GM18867 (cell line): ENCODE measurements around the gene MTG2.
A peak's percentile ranks its signal among the peaks of the same experiment; 100 is the strongest.

Experiments used
- ATAC-seq: cut with Tn5 transposase; IDR thresholded peaks from one replicate; pipeline ENCODE4 v1.9.1; 2021; ENCODE audit warnings: mild to moderate bottlenecking, moderate library complexity; ENCODE audit not compliant: unreplicated experiment

The MTG2 gene

GRCh38 chr20:62217913-62218773, 35.3 kb downstream of the MTG2 start:
- no peak for ATAC-seq

GRCh38 chr20:62219101-62219991, 36.5 kb downstream of the MTG2 start:
- ATAC-seq: no peak

DNA sequence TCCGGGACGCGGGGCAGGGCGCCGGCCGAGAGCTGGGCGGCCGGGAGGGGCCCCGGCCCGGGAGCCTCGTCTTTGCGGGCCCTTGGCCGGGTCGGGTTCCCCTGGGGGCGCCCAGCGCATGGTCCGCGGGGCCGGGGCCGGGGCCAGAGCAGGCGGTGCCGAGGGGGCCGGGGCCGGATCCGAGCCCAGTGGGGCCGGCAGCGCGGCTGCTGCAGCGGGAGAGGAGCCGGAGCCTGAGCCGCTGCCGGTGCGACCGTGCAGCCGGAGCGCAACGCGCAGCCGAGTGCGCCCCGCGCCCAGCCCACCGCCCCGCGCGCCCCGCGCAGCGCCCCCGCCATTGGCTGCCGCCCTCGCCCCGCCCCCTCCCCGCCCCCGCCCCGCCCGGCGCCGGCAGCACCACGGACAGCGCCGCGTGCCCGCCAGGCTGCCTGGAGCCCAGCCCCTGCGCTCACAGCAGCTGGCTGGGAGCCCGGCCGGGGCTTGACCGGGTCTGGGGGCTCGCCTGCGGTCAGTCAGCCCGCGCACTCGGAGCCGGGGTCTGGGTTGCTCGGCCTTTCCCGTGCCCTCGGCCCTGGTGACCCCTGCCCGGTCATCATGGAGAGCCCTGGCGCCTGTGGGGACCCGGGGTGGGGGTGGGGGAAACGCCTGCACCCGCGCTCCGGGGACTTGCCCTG, 37.3 kb downstream of the MTG2 start, which contains the start of gene HRH3:
HRH3 (minus strand) TSS at position 287 of the 674 bp plus-strand sequence. CDS start 308 bp downstream, outside the sequence.
- ATAC-seq: peak; percentile 39

GRCh38 chr20:62220666-62221568, 38.1 kb downstream of the MTG2 start:
- no peak for ATAC-seq

- no peak for ATAC-seq
Observed at GRCh38 chr20:62222266-62222850, 39.5 kb downstream of the MTG2 start.

GRCh38 chr20:62222972-62223371, 40.1 kb downstream of the MTG2 start:
- no peak for ATAC-seq

DNA sequence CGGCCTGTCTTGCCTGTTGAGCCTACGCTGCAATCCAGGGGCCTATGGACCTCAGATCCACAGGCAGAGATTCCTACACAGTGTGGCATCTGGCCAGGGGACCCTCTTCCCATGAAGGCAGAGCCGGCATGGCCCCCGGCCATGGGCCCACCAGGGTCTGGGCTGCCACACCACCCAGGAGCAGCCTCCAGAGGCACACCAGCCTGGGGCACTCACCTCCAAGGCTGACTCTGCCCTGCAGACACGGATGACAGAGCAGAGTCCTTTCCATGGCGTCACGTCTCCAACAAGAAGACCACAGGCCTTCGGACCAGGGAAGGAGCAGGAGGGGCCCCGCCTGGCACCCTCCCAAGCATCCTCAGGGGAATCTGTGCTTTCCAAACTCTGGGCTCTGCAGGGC, 40.7 kb downstream of the MTG2 start:
- no peak for ATAC-seq

- no peak for ATAC-seq
Observed at GRCh38 chr20:62224113-62224855, 41.5 kb downstream of the MTG2 start.

- ATAC-seq: no peak
Observed at GRCh38 chr20:62225026-62225425, 42.2 kb downstream of the MTG2 start.

DNA sequence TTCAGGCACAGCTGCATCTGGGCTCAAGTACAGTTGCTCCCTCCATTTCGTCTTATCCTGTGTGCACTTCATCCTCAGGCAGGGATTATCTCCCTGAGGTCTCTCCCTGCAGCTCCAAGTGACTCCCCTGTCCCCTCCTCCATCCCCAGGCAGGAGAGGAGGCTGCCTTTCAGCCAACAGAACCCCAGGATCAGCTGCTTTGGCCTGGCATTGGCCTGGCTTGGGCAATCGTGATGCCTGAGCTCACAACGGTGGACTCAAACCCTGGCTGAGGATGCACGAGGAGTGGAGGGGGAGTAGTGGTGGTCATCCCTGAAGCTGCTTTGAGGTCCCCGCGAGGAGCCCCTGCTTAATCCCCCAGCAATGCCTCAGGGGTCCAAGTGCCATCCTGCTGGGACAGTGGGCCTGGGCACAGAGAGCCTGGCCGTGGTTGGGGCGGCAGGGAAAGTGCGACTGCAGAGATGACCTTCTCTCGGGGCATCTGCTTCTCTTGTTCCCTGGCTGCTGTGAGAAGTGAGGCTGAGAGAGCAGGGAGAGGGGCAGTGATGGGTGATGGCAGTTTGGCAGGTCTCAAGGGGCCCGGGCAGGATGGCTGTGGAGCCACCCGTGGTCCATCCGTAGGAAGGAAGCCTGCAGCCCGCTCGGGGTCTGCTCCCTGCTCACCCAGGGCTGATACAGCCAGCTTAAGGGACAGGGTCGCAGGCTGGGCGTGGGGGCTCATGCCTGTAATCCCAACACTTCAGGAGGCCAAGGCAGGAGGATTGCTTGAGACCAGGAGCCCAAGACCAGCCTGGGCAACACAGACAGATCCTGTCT, 43.2 kb downstream of the MTG2 start:
- no peak for ATAC-seq

DNA sequence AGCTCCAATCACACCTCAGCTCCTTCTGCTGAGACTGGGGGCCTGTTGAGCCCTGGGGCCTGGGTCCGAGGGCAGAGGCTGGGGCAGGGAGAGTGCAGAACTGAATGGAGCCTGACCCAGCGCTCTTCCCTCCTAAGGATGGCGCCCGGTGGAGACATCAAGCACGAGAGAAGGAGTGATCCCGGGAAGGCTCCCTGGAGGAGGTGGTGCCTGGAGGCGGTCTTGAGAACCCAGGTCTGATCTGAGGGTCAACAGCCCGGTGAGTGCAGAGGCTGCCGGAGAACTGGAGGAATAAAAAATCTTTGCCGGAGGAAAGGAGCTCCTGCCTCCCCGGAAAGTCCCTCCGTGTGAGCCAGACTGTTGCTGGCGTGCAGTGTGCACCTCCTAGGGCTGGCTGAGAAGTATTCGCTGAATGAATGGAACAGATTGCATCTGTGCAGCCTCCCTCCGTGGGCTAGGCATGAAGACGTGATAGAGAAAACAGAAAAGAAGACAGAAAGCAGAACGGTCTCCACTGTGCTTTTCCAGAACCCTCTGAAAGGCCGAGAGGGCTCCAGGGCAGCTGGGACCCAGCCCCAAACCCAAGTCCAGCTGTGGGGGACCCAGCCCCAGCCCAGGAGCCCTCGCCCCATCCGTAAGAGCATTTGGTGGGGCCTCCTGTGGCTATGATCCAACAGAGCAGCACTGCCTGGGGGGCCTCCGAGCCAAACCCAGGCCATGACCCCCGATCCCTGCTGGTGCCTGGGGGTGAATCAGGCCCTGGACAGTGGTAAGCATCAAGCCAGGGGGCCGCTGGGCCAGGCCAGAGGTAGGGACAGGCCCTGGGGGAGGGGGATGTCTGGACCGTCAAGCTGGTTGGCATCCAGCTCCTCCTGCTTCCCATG, 44.1 kb downstream of the MTG2 start:
- ATAC-seq: no peak

DNA sequence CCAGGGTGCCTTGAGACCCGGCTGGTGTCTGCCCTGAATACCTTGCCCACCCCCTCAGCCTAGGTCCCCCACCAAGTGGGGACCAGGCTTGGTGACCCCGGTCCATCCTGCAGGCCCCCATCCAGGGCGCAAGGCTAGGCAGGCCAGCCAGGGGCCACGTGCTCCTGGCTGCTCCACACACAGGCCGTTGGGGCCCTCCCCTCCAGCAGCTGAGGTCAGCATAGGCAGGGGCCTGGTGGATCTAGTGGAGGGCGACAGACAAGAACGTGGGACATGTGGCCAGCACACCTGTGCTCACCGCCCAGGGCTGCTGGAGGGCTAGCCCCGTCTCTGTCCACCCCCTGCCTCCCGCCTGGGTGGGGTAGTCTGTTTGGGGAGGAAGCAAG, 44.8 kb downstream of the MTG2 start:
- ATAC-seq: no peak

- ATAC-seq: no peak
Observed at GRCh38 chr20:62227977-62228958, 45.4 kb downstream of the MTG2 start.

DNA sequence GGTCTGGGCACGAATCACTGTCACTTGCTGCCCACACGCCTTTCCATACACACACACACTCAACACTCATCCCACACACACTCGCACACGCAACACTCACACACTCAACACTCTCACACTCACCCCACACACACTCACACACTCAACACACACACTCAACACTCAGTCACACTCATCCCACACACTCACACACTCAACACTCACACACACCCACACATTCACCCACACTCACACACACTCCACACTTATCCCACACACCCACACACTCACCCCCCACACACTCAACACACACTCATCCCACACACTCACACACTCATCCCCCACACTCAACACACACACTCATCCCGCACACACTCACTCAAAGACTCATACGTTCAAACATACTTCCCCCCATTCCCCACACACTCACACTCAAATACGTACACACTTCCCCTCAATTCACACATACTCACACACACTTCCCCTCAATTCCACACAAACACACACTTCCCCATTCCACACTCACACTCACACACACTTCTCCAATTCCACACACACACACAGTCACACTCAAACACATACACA, 46.2 kb downstream of the MTG2 start:
- no peak for ATAC-seq

DNA sequence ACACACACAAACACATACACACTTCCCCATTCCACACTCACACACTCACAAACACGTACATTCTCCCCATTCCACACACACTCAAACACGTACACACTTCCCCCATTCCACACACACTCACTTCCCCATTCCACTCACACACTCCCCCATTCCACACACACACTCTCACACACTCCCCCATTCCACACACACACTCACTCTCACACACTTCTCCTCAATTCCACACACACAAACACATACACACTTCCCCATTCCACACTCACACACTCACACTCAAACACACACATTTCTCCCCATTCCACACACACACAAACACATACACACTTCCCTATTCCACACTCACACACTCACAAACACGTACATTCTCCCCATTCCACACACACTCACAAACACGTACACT, 46.8 kb downstream of the MTG2 start:
- no peak for ATAC-seq

GRCh38 chr20:62230276-62230675, 47.4 kb downstream of the MTG2 start:
- ATAC-seq: no peak
